Stromal cell of bone marrow (primary cell): ENCODE results near the gene ABHD1.
"Not testable (repeated sequence)": the region's sequence is repeated elsewhere in the genome, so short reads cannot be mapped to it uniquely, and the experiment has no call there.

Experiments
- DNase-seq: peaks from one replicate; pipeline ENCODE4 v3.0.0-alpha.2; 2012; ENCODE audit warnings: low read depth

ABHD1 gene

DNA sequence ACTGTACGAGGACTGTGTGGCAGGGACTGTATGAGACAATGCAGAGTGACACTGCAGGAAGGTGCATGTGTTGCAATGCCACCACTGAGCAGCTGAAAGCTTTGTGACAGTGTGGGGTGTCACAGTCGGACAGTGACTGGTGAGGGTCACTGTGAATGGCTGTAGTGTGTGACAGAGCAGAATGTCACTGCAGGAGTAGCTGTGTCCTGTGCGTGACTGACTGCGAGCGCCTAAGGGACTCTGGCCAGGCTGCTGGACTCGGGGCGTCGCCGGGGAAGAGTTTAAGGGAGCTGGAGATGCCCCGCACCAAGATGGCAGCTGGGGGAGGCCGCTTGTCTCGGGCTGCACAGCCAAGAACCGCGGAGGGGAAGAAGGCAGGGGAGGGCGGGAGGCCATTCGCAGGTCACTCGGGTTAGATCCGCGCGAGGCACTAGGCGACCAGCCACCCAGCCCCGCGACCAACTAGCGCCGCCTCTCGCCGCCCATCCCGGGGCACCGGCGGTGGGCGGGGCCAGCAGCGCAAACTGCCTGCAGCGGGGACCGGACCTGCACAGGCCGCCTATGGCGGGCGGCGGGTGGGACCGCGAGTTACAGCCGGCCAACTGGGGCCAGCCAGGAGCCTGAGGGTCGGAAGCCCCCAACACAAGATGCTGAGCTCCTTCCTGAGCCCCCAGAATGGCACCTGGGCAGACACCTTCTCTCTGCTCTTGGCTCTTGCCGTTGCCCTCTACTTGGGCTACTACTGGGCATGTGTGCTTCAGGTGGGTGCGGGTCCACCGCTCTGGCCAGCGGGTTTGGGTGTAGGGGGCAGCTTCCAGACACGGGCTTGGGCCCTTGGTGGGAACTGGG, at the start of gene ABHD1:
Gene ABHD1, plus strand, starts transcription at position 514 of the 849 bp plus-strand sequence. Its CDS starts 134 bp downstream, at position 648.
- DNase-seq = no peak

DNA sequence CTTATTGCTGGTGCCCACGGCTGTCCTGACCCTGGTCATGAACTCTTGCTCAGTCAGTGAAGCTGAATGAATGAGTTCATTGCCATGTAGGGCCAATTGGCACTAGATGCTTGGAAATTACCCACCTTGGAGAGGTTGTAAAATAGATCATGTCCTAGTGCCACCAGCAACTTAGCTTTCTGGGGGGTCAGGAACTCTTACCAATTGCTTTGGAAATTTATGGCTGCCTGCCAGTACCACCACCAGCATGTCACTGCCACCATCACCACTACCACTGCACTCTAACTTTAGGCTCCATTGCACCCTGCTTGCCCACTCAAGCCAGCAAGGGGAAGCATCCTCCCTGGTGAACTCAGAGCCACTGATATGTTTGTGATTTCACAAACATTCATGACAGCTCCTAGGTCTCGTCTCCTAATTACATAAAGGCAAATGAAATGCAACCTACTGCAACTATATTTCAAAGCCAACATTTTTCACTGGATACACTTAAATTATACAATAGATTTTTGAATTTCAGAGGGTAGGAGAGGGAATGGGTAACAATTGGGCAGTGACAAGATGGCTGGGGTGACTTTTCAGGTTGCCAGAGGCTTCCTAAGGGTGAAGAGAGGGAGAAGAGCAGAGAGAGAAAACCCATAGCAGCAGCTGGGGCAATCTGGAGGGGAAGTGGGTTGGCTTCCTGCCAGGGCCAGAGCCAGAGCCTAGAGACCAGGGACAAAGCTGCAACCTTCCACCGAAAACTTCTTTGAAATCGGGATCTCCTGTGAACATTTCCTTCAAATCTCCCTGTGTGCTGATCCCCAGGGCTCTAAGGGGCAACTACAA, 48.7 kb upstream of the ABHD1 start:
- no peak for DNase-seq

DNA sequence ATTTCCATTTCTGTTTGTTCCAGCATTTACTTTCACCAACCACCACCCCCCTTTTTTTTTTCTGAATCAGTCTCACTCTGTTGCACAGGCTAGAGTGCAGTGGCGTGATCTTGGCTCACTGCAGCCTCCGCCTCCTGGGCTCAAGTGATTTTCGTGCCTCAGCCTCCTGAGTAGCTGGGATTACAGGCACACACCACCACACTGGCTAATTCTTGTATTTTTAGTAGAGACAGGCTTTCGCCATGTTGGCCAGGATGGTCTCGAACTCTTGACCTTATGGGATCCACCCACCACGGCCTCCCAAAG, 48.1 kb upstream of the ABHD1 start:
- not testable (repeated sequence) for DNase-seq

DNA sequence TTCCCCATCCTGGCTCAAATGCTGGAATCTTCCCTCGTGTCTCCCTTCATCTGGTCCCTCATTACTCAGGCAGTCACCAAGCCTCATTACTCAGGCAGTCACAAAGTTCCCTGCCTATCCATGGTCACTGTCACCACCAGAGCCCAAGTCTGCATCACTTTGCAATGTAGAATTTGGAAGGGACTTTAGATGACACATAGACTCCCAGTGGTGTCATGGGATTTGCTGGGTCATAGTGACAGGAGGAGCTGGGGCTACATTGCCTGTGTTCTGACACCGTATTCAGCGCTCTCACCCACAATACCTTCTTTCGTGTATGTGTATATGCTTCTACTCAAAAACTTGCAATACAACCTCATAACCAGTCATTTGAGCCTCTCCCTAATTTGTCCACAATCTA, 47.3 kb upstream of the ABHD1 start:
- no peak for DNase-seq

DNA sequence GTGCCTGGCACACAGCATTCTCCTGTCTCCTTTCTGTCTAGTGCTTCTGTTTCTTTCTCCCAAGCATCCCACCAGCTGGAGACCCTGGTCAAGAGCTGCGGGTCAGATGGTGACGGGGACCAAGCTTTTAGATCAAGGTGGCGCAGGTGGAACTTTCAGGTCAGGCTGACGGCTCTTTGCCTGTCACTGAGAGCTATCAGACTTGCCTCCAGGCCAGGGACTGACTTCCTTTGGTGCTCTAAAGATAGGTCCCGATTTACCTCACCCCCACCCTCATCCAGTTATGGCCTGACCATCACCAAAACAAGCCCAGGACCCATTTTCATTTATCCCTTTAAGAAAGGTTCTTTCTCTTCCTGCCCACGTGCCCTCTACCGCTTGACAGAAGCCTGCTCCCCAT, 46.4 kb upstream of the ABHD1 start:
- no peak for DNase-seq

DNA sequence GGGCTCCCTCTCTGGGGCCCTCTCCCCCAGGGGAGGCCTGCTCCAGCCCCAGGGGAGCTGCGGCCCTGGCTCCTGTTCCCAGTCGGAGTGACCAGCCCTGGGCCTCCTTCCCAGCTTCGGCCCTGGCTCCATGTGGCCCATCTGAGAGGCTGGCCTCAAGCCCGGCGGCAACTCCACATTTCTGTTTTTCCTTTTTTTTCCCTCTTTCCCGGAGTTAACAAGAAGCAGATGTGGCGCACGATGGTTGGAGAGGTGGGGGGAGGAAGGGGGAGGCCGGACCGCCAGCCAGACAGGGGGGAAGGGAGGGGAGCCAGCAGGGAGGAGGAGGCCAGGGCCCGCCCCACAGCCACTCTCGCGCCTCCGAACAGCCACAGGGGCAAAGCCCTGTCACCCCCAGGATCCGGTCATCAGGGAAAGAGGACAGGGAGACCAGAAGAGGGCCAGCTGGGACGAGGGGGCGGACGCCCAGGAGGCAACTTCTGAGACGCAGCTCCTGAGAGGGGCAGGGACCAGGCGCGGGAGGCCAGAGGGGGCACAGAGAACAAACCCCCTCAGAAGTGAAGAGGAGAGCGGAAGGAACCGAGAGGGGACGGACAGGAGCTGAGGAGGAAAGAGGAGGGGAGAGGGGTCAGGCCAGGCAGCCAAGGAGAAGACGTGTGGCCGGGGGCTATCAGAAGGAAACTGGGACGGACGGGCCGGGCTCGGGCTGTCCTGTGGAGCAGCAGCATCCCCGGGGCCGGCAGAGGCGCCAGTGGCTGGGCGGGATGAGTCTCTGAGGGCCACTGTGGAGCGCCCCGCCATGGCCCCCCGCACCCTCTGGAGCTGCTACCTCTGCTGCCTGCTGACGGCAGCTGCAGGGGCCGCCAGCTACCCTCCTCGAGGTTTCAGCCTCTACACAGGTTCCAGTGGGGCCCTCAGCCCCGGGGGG, 45.1 kb upstream of the ABHD1 start, which contains the start of gene EMILIN1:
Gene EMILIN1, plus strand, starts transcription at position 349 of the 928 bp plus-strand sequence. Its CDS starts 451 bp downstream, at position 800.
- DNase-seq = peak; percentile 95

DNA sequence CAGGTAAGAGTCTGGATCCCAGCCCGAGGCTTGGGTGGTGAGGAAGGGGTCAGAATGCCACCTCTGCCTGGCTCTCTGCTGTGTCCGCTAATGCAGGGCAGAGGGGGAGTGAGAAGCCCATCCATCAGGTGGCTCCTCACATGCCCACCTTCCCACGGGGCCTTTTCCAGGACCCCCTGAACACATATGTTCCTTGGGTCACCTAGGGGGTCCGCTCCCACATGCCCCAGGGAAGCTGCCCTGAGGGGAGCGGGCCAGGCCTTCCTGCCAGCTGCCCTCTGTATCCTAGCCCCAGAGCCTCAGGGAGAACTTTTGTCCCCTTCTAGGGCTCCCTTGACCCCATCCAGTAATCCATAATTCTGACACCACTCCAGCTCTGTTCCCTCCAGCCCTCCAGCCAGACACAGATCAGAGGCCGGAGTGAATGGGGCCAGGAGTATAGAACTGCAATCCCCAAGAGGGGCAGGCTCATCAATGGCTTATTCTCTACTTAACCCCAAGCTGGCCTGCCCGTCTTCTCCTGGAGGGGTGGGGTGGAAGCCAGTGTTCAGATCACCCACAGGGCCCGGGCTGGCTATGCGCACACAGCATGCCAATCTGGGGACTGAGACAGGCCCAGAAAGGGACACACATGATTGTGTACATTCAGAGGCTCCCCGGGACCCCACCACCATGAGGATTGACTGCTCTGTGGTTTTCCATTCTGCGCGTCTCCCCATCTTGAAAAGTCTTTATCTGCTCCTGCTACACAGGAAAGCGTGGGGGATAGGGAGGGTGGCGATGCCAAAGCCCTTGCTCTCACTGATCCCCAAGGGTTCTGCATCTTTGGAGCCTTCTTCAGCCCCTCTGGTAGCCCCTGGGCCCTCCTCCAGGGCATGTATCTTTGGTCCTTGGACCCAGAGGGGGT, 44.1 kb upstream of the ABHD1 start:
- DNase-seq = no peak

DNA sequence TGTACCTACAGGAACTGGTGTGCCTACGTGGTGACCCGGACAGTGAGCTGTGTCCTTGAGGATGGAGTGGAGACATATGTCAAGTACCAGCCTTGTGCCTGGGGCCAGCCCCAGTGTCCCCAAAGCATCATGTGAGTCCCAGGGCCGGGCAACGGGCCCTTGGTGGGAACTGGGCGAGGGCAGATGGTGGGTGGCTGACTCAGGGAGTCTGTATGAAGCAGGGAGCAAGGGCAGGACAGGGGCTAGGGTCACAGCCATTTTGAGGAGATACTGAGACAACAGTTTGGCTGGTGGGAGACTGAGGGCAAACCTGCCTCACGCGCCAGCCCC, 43.5 kb upstream of the ABHD1 start:
- DNase-seq = no peak

DNA sequence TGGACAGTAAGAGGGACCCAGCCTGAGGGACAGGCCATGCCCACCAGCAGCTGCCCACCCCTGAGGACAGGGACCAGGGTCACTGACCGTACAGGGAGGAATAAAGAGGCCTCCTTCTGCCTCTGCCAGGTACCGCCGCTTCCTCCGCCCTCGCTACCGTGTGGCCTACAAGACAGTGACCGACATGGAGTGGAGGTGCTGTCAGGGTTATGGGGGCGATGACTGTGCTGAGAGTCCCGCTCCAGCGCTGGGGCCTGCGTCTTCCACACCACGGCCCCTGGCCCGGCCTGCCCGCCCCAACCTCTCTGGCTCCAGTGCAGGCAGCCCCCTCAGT, 43.0 kb upstream of the ABHD1 start:
- DNase-seq = no peak

DNA sequence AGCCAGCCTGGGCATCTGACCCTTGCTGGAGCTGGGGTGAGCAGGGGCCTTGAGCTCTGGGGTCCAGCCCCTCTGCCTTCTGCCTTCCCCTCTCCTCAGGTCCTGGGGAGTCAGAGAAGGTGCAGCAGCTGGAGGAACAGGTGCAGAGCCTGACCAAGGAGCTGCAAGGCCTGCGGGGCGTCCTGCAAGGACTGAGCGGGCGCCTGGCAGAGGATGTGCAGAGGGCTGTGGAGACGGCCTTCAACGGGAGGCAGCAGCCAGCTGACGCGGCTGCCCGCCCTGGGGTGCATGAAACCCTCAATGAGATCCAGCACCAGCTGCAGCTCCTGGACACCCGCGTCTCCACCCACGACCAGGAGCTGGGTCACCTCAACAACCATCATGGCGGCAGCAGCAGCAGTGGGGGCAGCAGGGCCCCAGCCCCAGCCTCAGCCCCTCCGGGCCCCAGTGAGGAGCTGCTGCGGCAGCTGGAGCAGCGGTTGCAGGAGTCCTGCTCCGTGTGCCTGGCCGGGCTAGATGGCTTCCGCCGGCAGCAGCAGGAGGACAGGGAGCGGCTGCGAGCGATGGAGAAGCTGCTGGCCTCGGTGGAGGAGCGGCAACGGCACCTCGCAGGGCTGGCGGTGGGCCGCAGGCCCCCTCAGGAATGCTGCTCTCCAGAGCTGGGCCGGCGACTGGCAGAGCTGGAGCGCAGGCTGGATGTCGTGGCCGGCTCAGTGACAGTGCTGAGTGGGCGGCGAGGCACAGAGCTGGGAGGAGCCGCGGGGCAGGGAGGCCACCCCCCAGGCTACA, 41.4 kb upstream of the ABHD1 start:
- no peak for DNase-seq

DNA sequence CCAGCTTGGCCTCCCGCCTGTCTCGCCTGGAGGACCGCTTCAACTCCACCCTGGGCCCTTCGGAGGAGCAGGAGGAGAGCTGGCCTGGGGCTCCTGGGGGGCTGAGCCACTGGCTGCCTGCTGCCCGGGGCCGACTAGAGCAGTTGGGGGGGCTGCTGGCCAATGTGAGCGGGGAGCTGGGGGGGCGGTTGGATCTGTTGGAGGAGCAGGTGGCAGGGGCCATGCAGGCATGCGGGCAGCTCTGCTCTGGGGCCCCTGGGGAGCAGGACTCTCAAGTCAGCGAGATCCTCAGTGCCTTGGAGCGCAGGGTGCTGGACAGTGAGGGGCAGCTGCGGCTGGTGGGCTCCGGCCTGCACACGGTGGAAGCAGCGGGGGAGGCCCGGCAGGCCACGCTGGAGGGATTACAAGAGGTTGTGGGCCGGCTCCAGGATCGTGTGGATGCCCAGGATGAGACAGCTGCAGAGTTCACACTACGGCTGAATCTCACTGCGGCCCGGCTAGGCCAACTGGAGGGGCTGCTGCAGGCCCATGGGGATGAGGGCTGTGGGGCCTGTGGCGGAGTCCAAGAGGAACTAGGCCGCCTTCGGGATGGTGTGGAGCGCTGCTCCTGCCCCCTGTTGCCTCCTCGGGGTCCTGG, 40.7 kb upstream of the ABHD1 start:
- DNase-seq = no peak

DNA sequence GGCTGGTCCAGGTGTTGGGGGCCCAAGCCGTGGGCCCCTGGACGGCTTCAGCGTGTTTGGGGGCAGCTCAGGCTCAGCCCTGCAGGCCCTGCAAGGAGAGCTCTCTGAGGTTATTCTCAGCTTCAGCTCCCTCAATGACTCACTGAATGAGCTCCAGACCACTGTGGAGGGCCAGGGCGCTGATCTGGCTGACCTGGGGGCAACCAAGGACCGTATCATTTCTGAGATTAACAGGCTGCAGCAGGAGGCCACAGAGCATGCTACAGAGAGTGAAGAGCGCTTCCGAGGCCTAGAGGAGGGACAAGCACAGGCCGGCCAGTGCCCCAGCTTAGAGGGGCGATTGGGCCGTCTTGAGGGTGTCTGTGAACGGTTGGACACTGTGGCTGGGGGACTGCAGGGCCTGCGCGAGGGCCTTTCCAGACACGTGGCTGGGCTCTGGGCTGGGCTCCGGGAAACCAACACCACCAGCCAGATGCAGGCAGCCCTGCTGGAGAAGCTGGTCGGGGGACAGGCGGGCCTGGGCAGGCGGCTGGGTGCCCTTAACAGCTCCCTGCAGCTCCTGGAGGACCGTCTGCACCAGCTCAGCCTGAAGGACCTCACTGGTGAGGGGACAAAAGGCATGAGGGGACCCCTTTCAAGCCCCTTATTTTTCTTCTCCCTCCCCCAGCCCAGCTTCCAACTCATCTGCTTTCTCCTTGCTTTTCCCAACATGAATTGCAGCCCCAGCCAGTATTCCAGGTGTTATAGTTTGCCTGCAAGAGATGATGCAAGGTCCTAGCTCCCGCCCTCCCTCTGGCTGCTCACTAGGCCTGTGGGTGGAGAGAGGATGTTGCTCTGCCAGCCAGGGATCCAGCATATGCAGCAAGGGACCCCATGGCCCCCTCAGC, 40.0 kb upstream of the ABHD1 start:
- no peak for DNase-seq

DNA sequence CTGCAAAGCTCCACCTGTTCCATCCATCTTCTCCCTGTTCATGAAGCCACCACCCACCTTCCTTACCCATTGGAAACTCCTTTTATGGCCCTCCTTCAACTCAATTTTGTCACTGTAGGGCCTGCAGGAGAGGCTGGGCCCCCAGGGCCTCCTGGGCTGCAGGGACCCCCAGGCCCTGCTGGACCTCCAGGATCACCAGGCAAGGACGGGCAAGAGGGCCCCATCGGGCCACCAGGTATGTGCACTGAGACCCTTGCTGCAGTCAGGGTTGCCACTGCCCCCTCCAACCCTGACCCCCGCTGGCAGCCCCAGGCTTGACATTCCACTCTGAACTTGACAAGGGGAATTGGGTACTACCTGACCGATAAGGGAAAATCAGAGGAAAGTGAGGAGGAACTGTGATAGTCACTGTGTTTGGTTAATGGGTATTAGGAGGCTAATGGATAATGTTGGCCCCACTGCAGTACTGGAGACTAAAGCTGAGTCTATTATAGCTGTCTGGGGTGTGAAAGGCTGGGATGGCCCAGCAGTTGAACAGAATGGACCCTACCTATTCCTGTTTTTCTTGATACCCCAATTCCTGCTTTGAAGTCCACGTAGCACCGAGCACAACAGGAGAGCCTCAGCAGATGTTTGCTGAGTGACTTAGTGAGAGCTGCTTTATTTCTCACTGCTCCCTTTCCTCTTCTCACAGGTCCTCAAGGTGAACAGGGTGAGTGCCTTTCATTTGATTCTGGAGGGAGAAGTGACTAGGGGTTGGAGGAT, 39.1 kb upstream of the ABHD1 start:
- DNase-seq = no peak

DNA sequence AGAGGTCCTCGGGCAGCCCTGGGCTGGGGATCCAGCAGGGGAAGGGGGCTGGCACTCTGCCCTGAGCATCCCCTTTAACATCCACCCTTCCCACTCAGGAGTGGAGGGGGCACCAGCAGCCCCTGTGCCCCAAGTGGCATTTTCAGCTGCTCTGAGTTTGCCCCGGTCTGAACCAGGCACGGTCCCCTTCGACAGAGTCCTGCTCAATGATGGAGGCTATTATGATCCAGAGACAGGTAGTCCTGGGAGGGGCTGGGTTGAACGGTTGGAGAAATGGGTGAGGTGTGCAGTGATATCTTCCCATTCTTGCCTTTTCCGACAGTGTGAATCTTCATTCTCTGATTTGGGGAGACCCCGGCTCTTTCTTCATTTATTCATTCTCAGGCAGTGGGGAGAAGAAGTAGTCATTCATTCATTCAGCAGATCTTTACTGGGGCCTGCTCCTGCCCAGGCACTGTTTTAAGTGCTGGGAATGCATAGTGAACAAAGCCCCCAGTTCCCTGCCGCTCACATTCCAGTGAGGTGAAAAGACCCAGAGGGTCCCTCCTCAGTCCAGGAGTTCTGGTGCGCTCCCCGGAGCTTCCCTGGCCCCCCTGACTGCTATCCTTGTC, 38.4 kb upstream of the ABHD1 start:
- DNase-seq = no peak

DNA sequence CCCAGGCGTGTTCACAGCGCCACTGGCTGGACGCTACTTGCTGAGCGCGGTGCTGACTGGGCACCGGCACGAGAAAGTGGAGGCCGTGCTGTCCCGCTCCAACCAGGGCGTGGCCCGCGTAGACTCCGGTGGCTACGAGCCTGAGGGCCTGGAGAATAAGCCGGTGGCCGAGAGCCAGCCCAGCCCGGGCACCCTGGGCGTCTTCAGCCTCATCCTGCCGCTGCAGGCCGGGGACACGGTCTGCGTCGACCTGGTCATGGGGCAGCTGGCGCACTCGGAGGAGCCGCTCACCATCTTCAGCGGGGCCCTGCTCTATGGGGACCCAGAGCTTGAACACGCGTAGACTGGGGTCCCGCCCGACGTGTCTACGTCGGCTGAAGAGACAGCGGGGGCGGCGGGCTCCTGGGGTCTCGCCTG, 37.9 kb upstream of the ABHD1 start:
- DNase-seq = peak; percentile 47

DNA sequence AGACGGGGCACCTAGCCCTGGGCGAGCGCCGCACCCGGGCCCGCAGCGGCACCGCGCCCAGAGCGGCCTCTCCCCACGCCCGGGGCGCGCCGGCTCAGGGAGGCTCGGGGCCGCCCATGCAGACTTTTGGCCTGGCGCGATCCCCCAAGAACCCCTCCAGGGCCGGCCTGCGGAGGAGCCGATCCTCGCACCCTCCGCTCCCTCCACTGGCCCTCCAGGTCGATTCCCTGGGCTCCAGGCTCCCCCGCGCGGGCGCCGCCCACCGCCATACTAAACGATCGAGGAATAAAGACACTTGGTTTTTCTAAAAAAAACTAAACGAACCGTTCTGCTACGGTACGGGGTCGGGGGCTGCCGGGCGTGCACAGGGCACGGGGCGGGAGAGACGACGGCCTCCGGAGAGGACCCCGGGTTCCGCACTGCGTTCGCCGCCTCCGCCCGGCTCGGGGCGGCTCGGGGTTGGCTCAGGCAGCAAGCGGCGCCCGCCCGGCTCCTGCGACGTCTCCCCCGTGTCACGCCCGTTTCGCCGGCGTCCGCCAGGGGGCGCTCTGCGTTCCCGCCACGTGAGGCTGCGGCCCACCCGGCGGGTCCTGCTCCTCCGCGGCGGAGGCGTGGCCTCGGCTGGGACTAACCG, 37.4 kb upstream of the ABHD1 start:
- DNase-seq = peak; percentile 79
